ENCODE data around the gene GOLGA6A. TPM values are rescaled to one million over a fixed set of nuclear protein-coding genes. Genes with fewer than 3 reads are reported as not detected.
"Not testable (repeated sequence)": the region's sequence is repeated elsewhere in the genome, so short reads cannot be mapped to it uniquely, and the experiment has no call there.

The GOLGA6A gene
- total and polyA plus RNA-seq, 5 donors = not detected

DNA sequence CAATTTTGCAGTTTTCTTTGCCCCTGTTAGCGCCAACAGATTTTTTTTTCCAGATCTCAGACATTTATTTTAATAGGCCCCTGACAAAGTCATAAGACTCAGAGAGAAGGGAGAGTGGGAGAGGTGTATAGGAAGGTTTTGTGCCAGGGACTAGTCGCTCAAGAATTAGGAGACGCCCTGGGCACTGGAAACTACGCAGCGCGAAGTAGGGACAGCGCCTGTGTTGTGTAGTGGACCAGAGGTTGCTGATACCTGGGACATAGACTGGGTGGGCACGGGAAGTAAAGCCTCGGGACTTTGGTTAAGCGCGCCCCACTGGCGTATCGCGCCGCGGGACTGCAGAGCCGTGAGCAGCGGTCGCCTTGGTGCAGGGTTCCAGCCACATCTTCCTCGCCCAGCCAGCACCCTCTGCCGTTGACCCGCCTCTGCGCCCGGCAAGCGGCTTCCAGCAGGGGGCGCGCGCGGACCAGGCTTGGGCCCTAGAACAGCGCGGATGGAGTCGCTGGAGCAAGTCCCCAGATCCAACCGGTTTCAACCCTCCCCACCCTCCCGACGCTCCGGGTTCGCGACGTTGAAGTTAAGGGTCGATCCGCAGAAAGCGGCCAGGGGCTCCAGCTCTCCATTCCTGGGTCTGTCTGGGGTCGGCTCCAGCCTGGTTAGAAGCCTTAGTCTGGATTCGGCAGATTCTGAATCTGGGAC is 45.1 kb upstream of the GOLGA6A start:
- DNase-seq (peak; percentile 90 to 96 (median 96)), ATAC-seq (peak; percentile 96)
- H3K27ac ChIP-seq (ENCODE audit: low read length) = no peak overlapping the region
- H3K4me1 ChIP-seq (ENCODE audit: control insufficient read depth, insufficient read depth, low read length) = peaks cover 1% of the 10 kb centered on the region
- peak overlapping the region; percentile 39 for H3K4me3 ChIP-seq (ENCODE audit: low read length)
- no peaks in the 10 kb centered on the region for H3K27me3 ChIP-seq (ENCODE audit: control insufficient read depth, insufficient read depth)
- H3K9me3 ChIP-seq (ENCODE audit: control insufficient read depth, low read length) = no peaks in the 10 kb centered on the region
- WGBS = 9% methylated on average over 44 of the region's 44 CpGs
- intact Hi-C loops (cut with DNase I) = loop anchor here (2.0 to 10.0 kb wide), 7 partner anchors 73 to 195 kb away; no protein-coding TSS in a partner anchor

DNA sequence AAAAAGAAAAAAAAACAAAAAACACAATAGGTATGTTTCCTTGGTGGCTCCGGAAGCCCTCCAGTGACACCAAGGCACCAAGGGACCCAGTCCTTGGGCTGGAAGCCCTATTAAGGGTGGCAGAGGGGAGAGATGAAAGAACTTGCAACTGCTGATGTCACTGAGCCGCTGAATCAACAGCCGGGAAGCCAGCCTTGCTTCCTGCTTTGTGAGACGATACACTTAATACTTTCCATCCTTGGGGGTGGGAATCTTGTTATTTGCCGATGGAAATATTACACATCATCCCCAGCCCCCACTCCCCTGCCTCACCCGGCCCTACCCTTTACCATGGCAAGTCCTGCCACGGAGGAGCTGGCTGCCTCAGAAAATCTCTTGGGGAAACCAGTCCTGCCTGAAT is 42.4 kb upstream of the GOLGA6A start:
- intact Hi-C loops (cut with DNase I) = loop anchor here (5.0 to 10.0 kb wide), 5 partner anchors 70 to 198 kb away; no protein-coding TSS in a partner anchor
- H3K4me3 ChIP-seq (ENCODE audit: low read length) = no peak overlapping the region
- H3K4me1 ChIP-seq (ENCODE audit: control insufficient read depth, insufficient read depth, low read length) = peaks cover 1% of the 10 kb centered on the region
- H3K9me3 ChIP-seq (ENCODE audit: control insufficient read depth, low read length) = no peaks in the 10 kb centered on the region
- no peaks in the 10 kb centered on the region for H3K27me3 ChIP-seq (ENCODE audit: control insufficient read depth, insufficient read depth)
- 56% methylated on average over 7 of the region's 7 CpGs for WGBS
- ATAC-seq = no peak
- H3K27ac ChIP-seq (ENCODE audit: low read length) = no peak overlapping the region
- no peak for DNase-seq

GRCh38 chr15:74124196-74124595 is 41.8 kb upstream of the GOLGA6A start:
- ATAC-seq (no peak), DNase-seq (no peak)
- Histone ChIP-seq H3K4me3 (ENCODE audit: low read length) (no peak overlapping the region), H3K9me3 (ENCODE audit: control insufficient read depth, low read length) (no peaks in the 10 kb centered on the region), H3K27me3 (ENCODE audit: control insufficient read depth, insufficient read depth) (no peaks in the 10 kb centered on the region), H3K4me1 (ENCODE audit: control insufficient read depth, insufficient read depth, low read length) (no peaks in the 10 kb centered on the region), H3K27ac (ENCODE audit: low read length) (no peak overlapping the region)
- WGBS = 78% methylated on average over 3 of the region's 3 CpGs
- intact Hi-C loops (cut with DNase I) = loop anchor here in 1 of 4 donors (10.0 kb wide), 2 partner anchors 69 to 149 kb away; no protein-coding TSS in a partner anchor

DNA sequence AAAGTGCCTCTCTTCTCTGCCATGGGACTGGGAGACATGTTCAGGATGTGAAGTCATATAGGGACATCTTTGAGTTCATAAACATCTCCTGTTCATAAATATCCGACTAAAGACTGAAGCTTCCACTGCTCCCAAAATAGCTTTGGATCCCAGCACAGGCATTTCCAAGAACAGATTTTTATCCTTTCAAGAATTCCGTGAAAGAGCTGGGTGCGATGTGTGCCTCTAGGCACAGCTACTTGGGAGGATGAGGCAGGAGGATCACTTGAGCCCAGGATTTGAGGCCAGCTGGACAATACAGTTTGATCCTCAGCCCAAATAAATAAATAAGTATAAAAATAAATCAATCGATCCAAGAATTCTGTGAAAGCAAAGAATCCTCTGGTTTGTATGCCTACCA is 41.3 kb upstream of the GOLGA6A start:
- WGBS = 56% methylated on average over 4 of the region's 4 CpGs
- Histone ChIP-seq H3K9me3 (ENCODE audit: control insufficient read depth, low read length) (no peaks in the 10 kb centered on the region), H3K4me3 (ENCODE audit: low read length) (no peak overlapping the region), H3K27me3 (ENCODE audit: control insufficient read depth, insufficient read depth) (no peaks in the 10 kb centered on the region), H3K4me1 (ENCODE audit: control insufficient read depth, insufficient read depth, low read length) (no peaks in the 10 kb centered on the region), H3K27ac (ENCODE audit: low read length) (no peak overlapping the region)
- DNase-seq (no peak), ATAC-seq (no peak)
- intact Hi-C loops (cut with DNase I) = loop anchor here in 1 of 4 donors (10.0 kb wide), 2 partner anchors 69 to 149 kb away; no protein-coding TSS in a partner anchor

DNA sequence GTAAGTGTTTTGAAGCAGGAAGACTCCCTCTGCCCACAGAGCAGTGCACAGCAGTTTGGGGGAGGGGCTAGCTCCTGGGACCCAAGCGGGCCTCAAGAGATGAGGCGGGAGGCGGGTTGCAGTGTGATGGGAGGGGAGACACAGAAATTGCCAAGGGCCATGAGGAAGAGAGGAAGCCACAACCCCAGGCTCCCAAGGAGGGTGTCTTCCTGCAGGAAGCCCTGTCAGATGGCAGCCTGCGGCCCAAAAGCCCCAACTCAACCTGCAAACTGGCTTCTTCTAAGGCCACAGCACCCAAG is 40.7 kb upstream of the GOLGA6A start:
- Histone ChIP-seq H3K27me3 (ENCODE audit: control insufficient read depth, insufficient read depth) (no peaks in the 10 kb centered on the region), H3K4me1 (ENCODE audit: control insufficient read depth, insufficient read depth, low read length) (no peaks in the 10 kb centered on the region), H3K27ac (ENCODE audit: low read length) (no peak overlapping the region), H3K4me3 (ENCODE audit: low read length) (no peak overlapping the region), H3K9me3 (ENCODE audit: control insufficient read depth, low read length) (no peaks in the 10 kb centered on the region)
- 47% methylated on average over 4 of the region's 4 CpGs for WGBS
- DNase-seq (no peak), ATAC-seq (no peak)
- intact Hi-C loops (cut with DNase I) = loop anchor here in 1 of 4 donors (10.0 kb wide), 2 partner anchors 68 to 148 kb away; no protein-coding TSS in a partner anchor

- WGBS = 48% methylated on average over 5 of the region's 5 CpGs
Observed at GRCh38 chr15:74122403-74123130, 40.2 kb upstream of the GOLGA6A start.

GRCh38 chr15:74121858-74122257 is 39.5 kb upstream of the GOLGA6A start:
- intact Hi-C loops (cut with DNase I) = loop anchor here in 1 of 4 donors (10.0 kb wide), 2 partner anchors 67 to 147 kb away; no protein-coding TSS in a partner anchor
- H3K9me3 ChIP-seq (ENCODE audit: control insufficient read depth, low read length) = no peaks in the 10 kb centered on the region
- H3K27me3 ChIP-seq (ENCODE audit: control insufficient read depth, insufficient read depth) = no peaks in the 10 kb centered on the region
- H3K27ac ChIP-seq (ENCODE audit: low read length) = no peak overlapping the region
- 80% methylated on average over 6 of the region's 6 CpGs for WGBS
- no peaks in the 10 kb centered on the region for H3K4me1 ChIP-seq (ENCODE audit: control insufficient read depth, insufficient read depth, low read length)
- ATAC-seq (no peak), DNase-seq (no peak)
- H3K4me3 ChIP-seq (ENCODE audit: low read length) = no peak overlapping the region

More at GRCh38 chr15:74122403-74123130, 40.2 kb upstream of the GOLGA6A start:
- DNase-seq (no peak), ATAC-seq (no peak)
- Histone ChIP-seq H3K27ac (ENCODE audit: low read length) (no peak overlapping the region), H3K9me3 (ENCODE audit: control insufficient read depth, low read length) (no peaks in the 10 kb centered on the region), H3K4me1 (ENCODE audit: control insufficient read depth, insufficient read depth, low read length) (no peaks in the 10 kb centered on the region), H3K27me3 (ENCODE audit: control insufficient read depth, insufficient read depth) (no peaks in the 10 kb centered on the region), H3K4me3 (ENCODE audit: low read length) (no peak overlapping the region)
- intact Hi-C loops (cut with DNase I) = loop anchor here in 1 of 4 donors (10.0 kb wide), 2 partner anchors 68 to 148 kb away; no protein-coding TSS in a partner anchor

GRCh38 chr15:74121039-74121438 is 38.7 kb upstream of the GOLGA6A start:
- DNase-seq = no peak
- H3K27me3 ChIP-seq (ENCODE audit: control insufficient read depth, insufficient read depth) = no peaks in the 10 kb centered on the region
- intact Hi-C loops (cut with DNase I) = loop anchor here in 1 of 4 donors (10.0 kb wide), 2 partner anchors 66 to 146 kb away; no protein-coding TSS in a partner anchor

GRCh38 chr15:74120426-74120825 is 38.1 kb upstream of the GOLGA6A start:
- 76% methylated on average over 6 of the region's 6 CpGs for WGBS
- ATAC-seq = no peak
- intact Hi-C loops (cut with DNase I) = loop anchor here in 1 of 4 donors (10.0 kb wide), 2 partner anchors 66 to 146 kb away; no protein-coding TSS in a partner anchor
- Histone ChIP-seq H3K4me1 (ENCODE audit: control insufficient read depth, insufficient read depth, low read length) (no peaks in the 10 kb centered on the region), H3K27me3 (ENCODE audit: control insufficient read depth, insufficient read depth) (no peaks in the 10 kb centered on the region), H3K27ac (ENCODE audit: low read length) (no peak overlapping the region), H3K9me3 (ENCODE audit: control insufficient read depth, low read length) (no peaks in the 10 kb centered on the region), H3K4me3 (ENCODE audit: low read length) (no peak overlapping the region)
- no peak for DNase-seq

More at GRCh38 chr15:74121039-74121438, 38.7 kb upstream of the GOLGA6A start:
- no peak for ATAC-seq
- Histone ChIP-seq H3K4me1 (ENCODE audit: control insufficient read depth, insufficient read depth, low read length) (no peaks in the 10 kb centered on the region), H3K27ac (ENCODE audit: low read length) (no peak overlapping the region), H3K4me3 (ENCODE audit: low read length) (no peak overlapping the region), H3K9me3 (ENCODE audit: control insufficient read depth, low read length) (no peaks in the 10 kb centered on the region)
- 17% methylated on average over 4 of the region's 4 CpGs for WGBS

DNA sequence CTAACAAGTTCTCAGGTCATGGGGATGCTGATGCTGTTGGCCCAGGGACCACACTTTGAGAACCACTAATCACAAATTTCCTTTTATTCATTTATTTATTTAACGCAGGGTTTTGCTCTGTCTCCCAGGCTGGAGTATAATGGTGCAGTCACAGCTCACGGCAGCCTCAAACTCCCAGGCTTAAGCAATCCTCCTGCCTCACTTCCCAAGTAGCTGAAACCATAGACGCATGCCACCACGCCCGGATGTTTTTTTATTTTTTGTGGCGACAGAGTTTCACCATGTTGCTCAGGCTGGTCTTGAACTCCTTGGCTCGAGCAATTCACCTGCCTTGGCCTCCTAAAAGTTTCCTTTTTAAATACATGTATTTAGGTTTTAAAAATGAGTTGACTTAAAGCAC is 27.4 kb upstream of the GOLGA6A start:
- 76% methylated on average over 7 of the region's 7 CpGs for WGBS
- H3K9me3 ChIP-seq (ENCODE audit: control insufficient read depth, low read length) = no peaks in the 10 kb centered on the region
- no peak for DNase-seq
- no peaks in the 10 kb centered on the region for H3K4me1 ChIP-seq (ENCODE audit: control insufficient read depth, insufficient read depth, low read length)
- H3K27ac ChIP-seq (ENCODE audit: low read length) = no peak overlapping the region
- no peak for ATAC-seq
- no peaks in the 10 kb centered on the region for H3K27me3 ChIP-seq (ENCODE audit: control insufficient read depth, insufficient read depth)
- H3K4me3 ChIP-seq (ENCODE audit: low read length) = no peak overlapping the region
- intact Hi-C loops (cut with DNase I) = no loop called here

- H3K9me3 ChIP-seq (ENCODE audit: control insufficient read depth, low read length); ATAC-seq; DNase-seq; intact Hi-C loops (cut with DNase I); H3K4me1 ChIP-seq (ENCODE audit: control insufficient read depth, insufficient read depth, low read length); H3K27ac ChIP-seq (ENCODE audit: low read length); H3K4me3 ChIP-seq (ENCODE audit: low read length); H3K27me3 ChIP-seq (ENCODE audit: control insufficient read depth, insufficient read depth): not testable (repeated sequence)
- WGBS = 80% methylated on average over 6 of the region's 6 CpGs
Observed at GRCh38 chr15:74108611-74109010, 26.3 kb upstream of the GOLGA6A start.

All from right cardiac atrium (tissue), 5 donors.